HEK293T (cell line): ENCODE results near the gene ZDHHC15.

Experiments used
- ARNT ChIP-seq: fragments of 450-650 bp; IDR thresholded peaks from 2 replicates; pipeline ENCODE4 v1.6.1; 2017; ENCODE audit warnings: mild to moderate bottlenecking
- BHLHE40 ChIP-seq: fragments of 450-650 bp; IDR thresholded peaks from 2 replicates; pipeline ENCODE4 v1.6.1; 2016; ENCODE audit warnings: mild to moderate bottlenecking, moderate library complexity, borderline replicate concordance
- HDGF ChIP-seq: fragments of 450-650 bp; IDR thresholded peaks from 2 replicates; pipeline ENCODE4 v1.6.1; 2017; ENCODE audit warnings: antibody characterized with exemption, borderline replicate concordance
- SP1 ChIP-seq: fragments of 450-650 bp; IDR thresholded peaks from 2 replicates; pipeline ENCODE4 v1.6.1; 2017
- SUZ12 ChIP-seq: fragments of 450-650 bp; IDR thresholded peaks from 2 replicates; pipeline ENCODE4 v1.6.1; 2016; ENCODE audit warnings: mild to moderate bottlenecking

DNA sequence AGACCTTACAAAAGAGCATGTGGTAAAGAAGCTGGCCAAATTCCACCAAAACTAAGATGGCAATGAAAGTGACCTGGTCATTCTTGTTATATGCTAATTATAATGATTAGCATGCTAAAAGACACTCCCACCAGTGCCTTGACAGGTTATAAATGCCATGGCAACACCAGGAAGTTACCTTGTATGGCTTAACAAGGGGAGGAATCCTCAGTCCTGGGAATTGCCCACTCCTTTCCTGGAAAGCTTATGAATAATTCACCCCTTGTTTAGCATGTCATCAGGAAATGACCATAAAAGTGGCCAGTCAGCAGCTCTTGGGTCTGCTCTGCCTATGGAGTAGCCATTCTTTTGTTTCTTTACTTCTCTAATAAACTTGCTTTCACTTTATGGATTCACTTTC, 161.0 kb downstream of the ZDHHC15 start:
- TF ChIP-seq HDGF = no peak
- TF ChIP-seq SP1 = no peak
- no peak for TF ChIP-seq SUZ12
- TF ChIP-seq BHLHE40 = no peak
- TF ChIP-seq ARNT = no peak
